Stomach (tissue), 9 donors: Measurements from ENCODE around the gene SLC17A6. TPM values are rescaled to one million over a fixed set of nuclear protein-coding genes. Genes with fewer than 3 reads are reported as not detected.

Source experiments
- DNase-seq, 2 donors: peaks; one replicate each; pipeline versions ENCODE4 v3.0.0 to v3.0.0-alpha.2; 2013 to 2019
- H3K27ac ChIP-seq, 5 donors: fragments of 200-600 bp in 4 of 5; sonication (generic) in 4 of 5; one replicate each; pipeline ENCODE4 v1.5.1; 2013 to 2019; ENCODE audit warnings: mild to moderate bottlenecking in 1 of 5, moderate library complexity in 1 of 5
- H3K27me3 ChIP-seq, 3 donors: fragments of 200-600 bp; sonication (generic); one replicate each; pipeline ENCODE4 v1.5.1; 2017 to 2019; ENCODE audit warnings: mixed run types in 1 of 3
- H3K36me3 ChIP-seq, 4 donors: fragments of 200-600 bp; sonication (generic); 1 replicate in 3 of 4; 2 replicates in 1 of 4; pipeline ENCODE4 v1.5.1; 2016 to 2019
- H3K4me1 ChIP-seq, 4 donors: fragments of 200-600 bp; sonication (generic); one replicate each; pipeline ENCODE4 v1.5.1; 2016 to 2019
- H3K4me3 ChIP-seq, 4 donors: fragments of 200-600 bp; sonication (generic) in 3 of 4; one replicate each; pipeline ENCODE4 v1.5.1; 2016 to 2019; ENCODE audit warnings: mild to moderate bottlenecking in 1 of 4
- H3K9me3 ChIP-seq, 4 donors: fragments of 200-600 bp; sonication (generic); one replicate each; pipeline ENCODE4 v1.5.1; 2016 to 2019
- CTCF ChIP-seq, 7 experiments: fragments of 450-650 bp in 4 of 7; fragments of 200-600 bp in 3 of 7; sonication (generic) in 3 of 7; IDR thresholded peaks; one replicate each; pipeline ENCODE4 v1.5.1; 2016 to 2019; ENCODE audit warnings: antibody characterized with exemption in 7 of 7, control low read depth in 2 of 7, mild to moderate bottlenecking in 1 of 7
- EP300 ChIP-seq: sonication (generic); formaldehyde crosslinking; IDR thresholded peaks from one replicate; pipeline ENCODE4 v1.6.1; 2017; ENCODE audit warnings: antibody characterized with exemption
- POLR2A ChIP-seq, 4 donors: fragments of 450-650 bp; IDR thresholded peaks; one replicate each; pipeline ENCODE4 v1.6.1; 2016; ENCODE audit warnings: antibody characterized with exemption in 4 of 4, control low read depth in 2 of 4, mild to moderate bottlenecking in 1 of 4, moderate library complexity in 1 of 4
- POLR2AphosphoS5 ChIP-seq, 3 donors: sonication (generic); formaldehyde crosslinking; IDR thresholded peaks; one replicate each; pipeline ENCODE4 v1.6.1; 2016; ENCODE audit warnings: antibody characterized with exemption in 3 of 3
- WGBS, 5 donors: extraction: QIAGEN DNeasy Blood & Tissue Kit in 3 of 5; methylation state at CpG; one replicate each; pipeline versions ENCODE4 v1.1.5 to v1.1.7; 2013 to 2018; 5-methylcytosine and 5-hydroxymethylcytosine counted together
- intact Hi-C: fragments of 100-400 bp; cut with DNase I; formaldehyde crosslinking; loops from one replicate; pipeline ENCODE4 v1.15.1; 2023; ENCODE audit warnings: low total_unique reads
- polyA plus RNA-seq, 3 donors: library from polyadenylated mRNA; stranded (reverse); fragments of 200-250 nt; gene quantifications; one replicate each; pipeline ENCODE4 v1.2.3, GENCODE V29; 2013
- total RNA-seq, 5 donors: library from RNA; depleted of rRNA; stranded (reverse); fragments of >200 nt; gene quantifications; one replicate each; pipeline versions ENCODE4 v1.1.0 to v1.2.3, GENCODE V29; 2014 to 2016
- donor health status: healthy with polysubstance abuse.
- donor health status: Bipolar disorder and iron deficiency.
- donor health status: healthy.

SLC17A6 gene
- total and polyA plus RNA-seq, 8 donors = not detected

DNA sequence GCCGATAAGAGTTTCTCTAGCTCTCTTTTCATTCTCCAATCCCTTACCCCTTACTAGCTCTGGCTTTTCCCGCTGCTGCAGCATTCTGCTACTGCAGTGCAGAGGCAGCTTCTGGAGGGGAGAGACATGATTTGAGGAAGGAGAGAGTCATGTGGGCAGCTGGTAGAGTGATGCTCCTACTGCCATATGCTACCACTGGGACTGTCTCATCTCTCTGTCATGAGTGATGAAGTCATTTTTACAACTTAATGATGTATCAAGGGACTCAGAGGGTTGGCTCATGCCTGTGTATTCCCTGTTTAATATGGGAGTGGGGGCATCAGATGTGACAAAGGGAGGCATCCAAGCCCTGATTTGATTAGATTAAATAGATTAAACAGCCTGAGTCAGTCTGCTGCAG, 11.3 kb downstream of the SLC17A6 start:
- Histone ChIP-seq H3K27ac (no peak overlapping the region), H3K9me3 (no peaks in the 10 kb centered on the region), H3K36me3 (no peaks in the 10 kb centered on the region), H3K4me1 (no peaks in the 10 kb centered on the region), H3K4me3 (no peak overlapping the region), H3K27me3 (peaks cover 3 to 38% (median 14%) of the 10 kb centered on the region in 3 donors)
- 56 to 64% (median 61%) methylated on average over 2 of the region's 2 CpGs for WGBS, 5 donors
- TF ChIP-seq CTCF (IDR thresholded peaks at IDR 0.05) = no peak
- no peak for TF ChIP-seq POLR2A (IDR thresholded peaks at IDR 0.05)
- no peak for TF ChIP-seq POLR2AphosphoS5 (IDR thresholded peaks at IDR 0.05)
- TF ChIP-seq EP300 = no peak
- no peak for DNase-seq
- intact Hi-C loops = no loop called here

DNA sequence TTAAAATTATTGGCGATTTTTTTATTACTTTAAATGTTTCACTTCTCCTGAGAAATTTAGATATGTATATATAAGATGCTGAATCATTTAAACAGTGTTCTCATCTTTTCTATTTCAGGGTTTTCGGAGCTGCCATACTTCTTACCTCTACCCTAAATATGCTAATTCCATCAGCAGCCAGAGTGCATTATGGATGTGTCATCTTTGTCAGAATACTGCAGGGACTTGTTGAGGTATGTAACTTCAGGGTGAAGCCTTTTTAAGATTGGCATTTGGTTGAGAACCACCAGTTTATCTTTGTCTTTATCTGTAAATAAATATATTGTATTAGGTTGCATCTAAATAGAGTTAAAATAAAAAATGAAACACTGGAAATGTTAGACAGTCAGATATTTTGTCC, 21.1 kb downstream of the SLC17A6 start:
- TF ChIP-seq POLR2AphosphoS5 (IDR thresholded peaks at IDR 0.05) = no peak
- no peak overlapping the region for H3K27ac ChIP-seq
- 80 to 85% (median 82%) methylated on average over 2 of the region's 2 CpGs for WGBS, 5 donors
- H3K4me3 ChIP-seq = no peak overlapping the region
- intact Hi-C loops = no loop called here
- DNase-seq = no peak
- no peaks in the 10 kb centered on the region for H3K9me3 ChIP-seq
- H3K27me3 ChIP-seq = no peaks in the 10 kb centered on the region
- no peaks in the 10 kb centered on the region for H3K36me3 ChIP-seq
- H3K4me1 ChIP-seq = no peaks in the 10 kb centered on the region

- TF ChIP-seq POLR2AphosphoS5 (IDR thresholded peaks at IDR 0.05) (no peak), POLR2A (IDR thresholded peaks at IDR 0.05) (no peak), CTCF (IDR thresholded peaks at IDR 0.05) (no peak), EP300 (no peak)
- intact Hi-C loops = no loop called here
Observed at GRCh38 chr11:22371160-22371559, 33.0 kb downstream of the SLC17A6 start.

DNA sequence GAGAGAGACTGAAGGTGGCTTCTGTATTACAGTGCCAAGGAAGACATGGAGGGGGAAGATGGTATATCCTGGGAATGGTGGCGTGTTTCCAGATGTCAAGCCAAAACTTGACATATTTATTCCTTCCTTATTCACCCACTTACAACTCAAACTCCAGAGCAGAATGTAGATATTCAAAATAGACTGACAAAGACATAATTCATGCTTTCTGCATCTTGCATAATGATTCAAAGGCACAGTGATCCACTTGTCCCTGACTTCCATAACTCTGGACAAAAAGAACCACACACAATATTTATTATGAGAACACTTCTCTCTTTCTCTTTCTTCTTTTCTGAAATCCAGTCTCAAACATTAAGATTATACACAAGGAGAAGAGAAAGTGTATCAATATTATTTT, 48.9 kb downstream of the SLC17A6 start:
- no peak for DNase-seq
- Histone ChIP-seq H3K27ac (no peak overlapping the region), H3K4me3 (no peak overlapping the region), H3K36me3 (no peaks in the 10 kb centered on the region), H3K9me3 (no peaks in the 10 kb centered on the region), H3K4me1 (no peaks in the 10 kb centered on the region), H3K27me3 (no peaks in the 10 kb centered on the region)
- TF ChIP-seq POLR2A (IDR thresholded peaks at IDR 0.05) (no peak), EP300 (no peak), POLR2AphosphoS5 (IDR thresholded peaks at IDR 0.05) (no peak), CTCF (IDR thresholded peaks at IDR 0.05) (no peak)
- 42 to 81% (median 61%) methylated on average over 1 of the region's 1 CpG for WGBS, 5 donors
- intact Hi-C loops = no loop called here

More at GRCh38 chr11:22371160-22371559, 33.0 kb downstream of the SLC17A6 start:
- WGBS, 5 donors = 12 to 26% (median 17%) methylated on average over 3 of the region's 3 CpGs
- no peak overlapping the region for H3K4me3 ChIP-seq
- no peak for DNase-seq
- H3K9me3 ChIP-seq = no peaks in the 10 kb centered on the region
- no peaks in the 10 kb centered on the region for H3K36me3 ChIP-seq
- H3K27me3 ChIP-seq = no peaks in the 10 kb centered on the region
- H3K4me1 ChIP-seq = no peaks in the 10 kb centered on the region
- no peak overlapping the region for H3K27ac ChIP-seq

GRCh38 chr11:22389526-22390282, 51.5 kb downstream of the SLC17A6 start:
- Histone ChIP-seq H3K36me3 (no peaks in the 10 kb centered on the region), H3K9me3 (no peaks in the 10 kb centered on the region), H3K27me3 (no peaks in the 10 kb centered on the region), H3K27ac (no peak overlapping the region), H3K4me3 (no peak overlapping the region), H3K4me1 (no peaks in the 10 kb centered on the region)
- intact Hi-C loops = no loop called here
- WGBS, 5 donors = 78 to 87% (median 86%) methylated on average over 6 of the region's 6 CpGs
- no peak for TF ChIP-seq EP300
- TF ChIP-seq POLR2A (IDR thresholded peaks at IDR 0.05) = no peak
- no peak for DNase-seq
